GM12864 (cell line): Measurements from ENCODE around the gene PAX5.

ENCODE experiments used
- DNase-seq: peaks from one replicate; pipeline ENCODE4 v3.0.0-alpha.2; 2011; ENCODE audit warnings: low read depth
- H3K4me3 ChIP-seq: 2 replicates; pipeline ENCODE4 v1.5.1; 2011; ENCODE audit warnings: mild to moderate bottlenecking, low read depth, low read length, control low read depth
- CTCF ChIP-seq: IDR thresholded peaks from 2 replicates; pipeline ENCODE4 v1.5.1; 2011; ENCODE audit warnings: low read depth, mild to moderate bottlenecking, moderate library complexity, low read length, control low read depth, inconsistent platforms; ENCODE audit errors: missing control alignments

The PAX5 gene

GRCh38 chr9:36971935-36972488 lies 62.1 kb downstream of the PAX5 start:
- H3K4me3 ChIP-seq = no peak overlapping the region
- TF ChIP-seq CTCF = no peak
- no peak for DNase-seq

GRCh38 chr9:36970007-36970888 lies 63.8 kb downstream of the PAX5 start:
- no peak for TF ChIP-seq CTCF
- no peak overlapping the region for H3K4me3 ChIP-seq
- no peak for DNase-seq

- peak; percentile 24 for TF ChIP-seq CTCF
Observed at GRCh38 chr9:36969216-36969771, 64.8 kb downstream of the PAX5 start.

GRCh38 chr9:36968574-36969215 lies 65.4 kb downstream of the PAX5 start:
- DNase-seq = no peak

More at GRCh38 chr9:36969216-36969771, 64.8 kb downstream of the PAX5 start:
- no peak overlapping the region for H3K4me3 ChIP-seq
- DNase-seq = no peak

GRCh38 chr9:36967997-36968396 lies 66.1 kb downstream of the PAX5 start:
- TF ChIP-seq CTCF = no peak
- DNase-seq = no peak
- no peak overlapping the region for H3K4me3 ChIP-seq

More at GRCh38 chr9:36968574-36969215, 65.4 kb downstream of the PAX5 start:
- no peak overlapping the region for H3K4me3 ChIP-seq
- TF ChIP-seq CTCF = no peak

- no peak for DNase-seq
- TF ChIP-seq CTCF = no peak
- H3K4me3 ChIP-seq = no peak overlapping the region
Observed at GRCh38 chr9:36966371-36967097, 67.5 kb downstream of the PAX5 start.
